IPS-NIHi7 (cell line): ENCODE results near the gene STXBP5.

ENCODE experiments used
- DNase-seq: peaks from one replicate; pipeline ENCODE4 v3.0.0; 2012; ENCODE audit warnings: mixed read lengths; ENCODE audit errors: extremely low spot score

Gene STXBP5

GRCh38 chr6:147178355-147178754 is 25.9 kb upstream of the STXBP5 start:
- DNase-seq, result no peak

- DNase-seq, result no peak
These were observed 24.4 kb upstream of the STXBP5 start for GRCh38 chr6:147179809-147180208.

- no peak for DNase-seq
These were observed 23.3 kb upstream of the STXBP5 start for GRCh38 chr6:147180926-147181325.

GRCh38 chr6:147184379-147184778 is 19.8 kb upstream of the STXBP5 start:
- no peak for DNase-seq

GRCh38 chr6:147185216-147185615 is 19.0 kb upstream of the STXBP5 start:
- DNase-seq, result no peak

- DNase-seq, result no peak
These were observed 13.7 kb upstream of the STXBP5 start for GRCh38 chr6:147190556-147190955.

GRCh38 chr6:147192278-147192911 is 11.8 kb upstream of the STXBP5 start:
- DNase-seq, result no peak

- no peak for DNase-seq
These were observed 9.4 kb upstream of the STXBP5 start for GRCh38 chr6:147194652-147195411.

- DNase-seq, result no peak
These were observed 8.7 kb upstream of the STXBP5 start for GRCh38 chr6:147195510-147195909.

- DNase-seq, result no peak
These were observed 8.2 kb upstream of the STXBP5 start for GRCh38 chr6:147195987-147196386.

GRCh38 chr6:147200711-147201110 is 3.5 kb upstream of the STXBP5 start:
- DNase-seq, result no peak

GRCh38 chr6:147201885-147202515 is 2.2 kb upstream of the STXBP5 start:
- peak; percentile 29 for DNase-seq

- DNase-seq, result peak; percentile 90
These were observed 1.5 kb upstream of the STXBP5 start for GRCh38 chr6:147202516-147203310.

- peak; percentile 79 for DNase-seq
These were observed 732 bp upstream of the STXBP5 start for GRCh38 chr6:147203311-147204059.

- no peak for DNase-seq
These were observed 660 bp downstream of the STXBP5 start for GRCh38 chr6:147204843-147205311.

GRCh38 chr6:147205690-147206600 is 1.7 kb downstream of the STXBP5 start:
- no peak for DNase-seq

GRCh38 chr6:147207351-147207750 is 3.1 kb downstream of the STXBP5 start:
- DNase-seq, result no peak

GRCh38 chr6:147207837-147208754 is 3.9 kb downstream of the STXBP5 start:
- DNase-seq, result no peak
